Measurements from ENCODE around the gene POLR3E.
"Not testable (repeated sequence)": the region's sequence is repeated elsewhere in the genome, so short reads cannot be mapped to it uniquely, and the experiment has no call there.

Gene POLR3E

GRCh38 chr16:22299036-22299435 lies 1.8 kb downstream of the POLR3E start:
- no peak for TF ChIP-seq CTCF (IDR thresholded peaks at IDR 0.05; ENCODE audit: low read depth, low read length, missing control alignments)
- H3K4me3 ChIP-seq (ENCODE audit: low read depth, low read length) = no peak overlapping the region
- DNase-seq (ENCODE audit: low read depth) = no peak

GRCh38 chr16:22300427-22301071 lies 3.3 kb downstream of the POLR3E start:
- no peak for DNase-seq (ENCODE audit: low read depth)

GRCh38 chr16:22301423-22301822 lies 4.2 kb downstream of the POLR3E start:
- not testable (repeated sequence) for H3K4me3 ChIP-seq (ENCODE audit: low read depth, low read length); DNase-seq (ENCODE audit: low read depth)

More at GRCh38 chr16:22300427-22301071, 3.3 kb downstream of the POLR3E start:
- H3K4me3 ChIP-seq (ENCODE audit: low read depth, low read length) = no peak overlapping the region
- TF ChIP-seq CTCF (IDR thresholded peaks at IDR 0.05; ENCODE audit: low read depth, low read length, missing control alignments) = peak; percentile 80

- no peak for DNase-seq (ENCODE audit: low read depth)
- TF ChIP-seq CTCF (IDR thresholded peaks at IDR 0.05; ENCODE audit: low read depth, low read length, missing control alignments) = no peak
- H3K4me3 ChIP-seq (ENCODE audit: low read depth, low read length) = no peak overlapping the region
Observed at GRCh38 chr16:22302776-22303363, 5.7 kb downstream of the POLR3E start.

- no peak overlapping the region for H3K4me3 ChIP-seq (ENCODE audit: low read depth, low read length)
- no peak for TF ChIP-seq CTCF (IDR thresholded peaks at IDR 0.05; ENCODE audit: low read depth, low read length, missing control alignments)
- DNase-seq (ENCODE audit: low read depth) = no peak
Observed at GRCh38 chr16:22304411-22304810, 7.2 kb downstream of the POLR3E start.

- no peak for DNase-seq (ENCODE audit: low read depth)
- H3K4me3 ChIP-seq (ENCODE audit: low read depth, low read length) = no peak overlapping the region
- no peak for TF ChIP-seq CTCF (IDR thresholded peaks at IDR 0.05; ENCODE audit: low read depth, low read length, missing control alignments)
Observed at GRCh38 chr16:22306788-22307187, 9.6 kb downstream of the POLR3E start.

GRCh38 chr16:22307838-22308237 lies 10.6 kb downstream of the POLR3E start:
- no peak for TF ChIP-seq CTCF (IDR thresholded peaks at IDR 0.05; ENCODE audit: low read depth, low read length, missing control alignments)

More at GRCh38 chr16:22307838-22308237, 10.6 kb downstream of the POLR3E start:
- DNase-seq (ENCODE audit: low read depth) = no peak
- no peak overlapping the region for H3K4me3 ChIP-seq (ENCODE audit: low read depth, low read length)
